Panc1 (cell line): Measurements from ENCODE around the gene ITGAL. TPM values are rescaled to one million over a fixed set of nuclear protein-coding genes. Genes with fewer than 3 reads are reported as not detected.

Experiments used
- ATAC-seq: fragments of 200-7000 bp; cut with Tn5 transposase; 2 replicates; pipeline ENCODE4 v1.9.1; 2020; ENCODE audit warnings: mild to moderate bottlenecking, moderate library complexity
- BruUV-seq: library from RNA; stranded (reverse); fragments of 400-500 nt; replicated peaks from 2 replicates; lab custom pipeline; 2021; lab: Mats Ljungman, UMichigan
- CTCF ChIA-PET: fragments of 300-600 bp; sonication (Branson Sonifier 250); formaldehyde crosslinking; loops from one replicate; lab custom pipeline; 2022; ENCODE audit warnings: antibody characterized with exemption; lab: Charles Lee
- POLR2A ChIA-PET: fragments of 300-600 bp; sonication (Branson Sonifier 250); formaldehyde crosslinking; loops from one replicate; lab custom pipeline; 2022; ENCODE audit warnings: antibody characterized with exemption; lab: Charles Lee
- DNase-seq: peaks from one replicate; pipeline ENCODE4 v3.0.0-alpha.2; 2010; ENCODE audit warnings: low read depth, low spot score
- H3K27ac ChIP-seq: 2 replicates; pipeline ENCODE4 v1.5.1; 2011; ENCODE audit warnings: mild to moderate bottlenecking, low read length, inconsistent platforms
- H3K27me3 ChIP-seq: fragments of 200-500 bp; sonication (Bioruptor generic); 2 replicates; pipeline ENCODE4 v1.6.0; 2014; ENCODE audit warnings: low read length, inconsistent platforms; ENCODE audit not compliant: control insufficient read depth, insufficient read depth
- H3K36me3 ChIP-seq: fragments of 200-500 bp; sonication (Bioruptor generic); 2 replicates; pipeline ENCODE4 v1.5.1; 2014; ENCODE audit warnings: inconsistent platforms, mild to moderate bottlenecking, low read length, moderate library complexity; ENCODE audit not compliant: control insufficient read depth, insufficient read depth
- H3K4me1 ChIP-seq: 2 replicates; pipeline ENCODE4 v1.5.1; 2011; ENCODE audit warnings: inconsistent platforms, mild to moderate bottlenecking, low read length, moderate library complexity; ENCODE audit not compliant: control insufficient read depth, insufficient read depth
- H3K4me3 ChIP-seq, 2 experiments: 2 replicates each; pipeline ENCODE4 v1.5.1; 2011 to 2012; ENCODE audit warnings: low read depth in 2 of 2, low read length in 2 of 2, mild to moderate bottlenecking in 2 of 2, inconsistent platforms in 1 of 2, moderate library complexity in 1 of 2
- H3K9me3 ChIP-seq: fragments of 200-500 bp; sonication (Bioruptor generic); 2 replicates; pipeline ENCODE4 v1.5.1; 2014; ENCODE audit warnings: low read depth, mild to moderate bottlenecking, inconsistent platforms, low read length, moderate library complexity; ENCODE audit not compliant: control insufficient read depth, insufficient read depth
- POLR2AphosphoS5 ChIP-seq: IDR thresholded peaks from 2 replicates; pipeline ENCODE4 v1.6.1; 2012; ENCODE audit warnings: mild to moderate bottlenecking, low read depth, low read length, moderate library complexity
- REST ChIP-seq, 2 experiments: IDR thresholded peaks; 2 replicates each; pipeline ENCODE4 v1.6.1; 2011 to 2012; ENCODE audit warnings: low read depth in 2 of 2, control low read depth in 1 of 2, low read length in 1 of 2, mild to moderate bottlenecking in 1 of 2, moderate library complexity in 1 of 2; ENCODE audit not compliant: insufficient read depth in 1 of 2
- SIN3A ChIP-seq: IDR thresholded peaks from 2 replicates; pipeline ENCODE4 v1.6.1; 2012; ENCODE audit warnings: low read depth, mild to moderate bottlenecking, low read length, moderate library complexity, borderline replicate concordance; ENCODE audit not compliant: insufficient read depth
- TCF7L2 ChIP-seq: IDR thresholded peaks from 2 replicates; pipeline ENCODE4 v1.6.1; 2011; ENCODE audit warnings: mild to moderate bottlenecking, low read depth, low read length, inconsistent platforms
- in situ Hi-C: cut with HindIII; loops from 2 replicates; pipeline ENCODE4 v1.10.0; 2016; ENCODE audit warnings: low sequenced_read_pairs, low pct_unique_long_range_greater_than_20kb
- intact Hi-C: fragments of 100-400 bp; cut with micrococcal nuclease; formaldehyde crosslinking; loops from one replicate; pipeline ENCODE4 v1.10.0; 2022; ENCODE audit not compliant: unreplicated experiment
- total RNA-seq: library from RNA; stranded (reverse); gene quantifications from one replicate; pipeline ENCODE4 v1.2.1, GENCODE V29; 2021; ENCODE audit not compliant: unreplicated experiment
- TF ChIP-seq, protein P1 (sequence below): fragments of 450-650 bp; IDR thresholded peaks from 2 replicates; pipeline ENCODE4 v1.5.1; 2017; ENCODE audit warnings: mild to moderate bottlenecking

Gene ITGAL
- total RNA-seq, 1 experiment from 2014 or later: 0.54 TPM

GRCh38 chr16:30533748-30534367 lies 61.3 kb downstream of the ITGAL start:
- in situ Hi-C loops (no loop called here), intact Hi-C loops (no loop called here)
- Histone ChIP-seq H3K36me3 (no peaks in the 10 kb centered on the region), H3K27ac (peak overlapping the region; percentile 99), H3K4me3 (peak overlapping the region; percentile 58 to 67), H3K27me3 (no peaks in the 10 kb centered on the region), H3K9me3 (no peaks in the 10 kb centered on the region), H3K4me1 (peaks cover 15% of the 10 kb centered on the region)
- DNase-seq: no peak
- BruUV-seq: no TSS peak
- TF ChIP-seq POLR2AphosphoS5 (no peak), TCF7L2 (no peak), SIN3A (no peak), REST (IDR thresholded peaks at IDR 0.05; ENCODE audit: insufficient read depth in 1 of 2, low read depth in 2 of 2, low read length in 1 of 2) (no peak)
- TF ChIP-seq, protein P1, sequence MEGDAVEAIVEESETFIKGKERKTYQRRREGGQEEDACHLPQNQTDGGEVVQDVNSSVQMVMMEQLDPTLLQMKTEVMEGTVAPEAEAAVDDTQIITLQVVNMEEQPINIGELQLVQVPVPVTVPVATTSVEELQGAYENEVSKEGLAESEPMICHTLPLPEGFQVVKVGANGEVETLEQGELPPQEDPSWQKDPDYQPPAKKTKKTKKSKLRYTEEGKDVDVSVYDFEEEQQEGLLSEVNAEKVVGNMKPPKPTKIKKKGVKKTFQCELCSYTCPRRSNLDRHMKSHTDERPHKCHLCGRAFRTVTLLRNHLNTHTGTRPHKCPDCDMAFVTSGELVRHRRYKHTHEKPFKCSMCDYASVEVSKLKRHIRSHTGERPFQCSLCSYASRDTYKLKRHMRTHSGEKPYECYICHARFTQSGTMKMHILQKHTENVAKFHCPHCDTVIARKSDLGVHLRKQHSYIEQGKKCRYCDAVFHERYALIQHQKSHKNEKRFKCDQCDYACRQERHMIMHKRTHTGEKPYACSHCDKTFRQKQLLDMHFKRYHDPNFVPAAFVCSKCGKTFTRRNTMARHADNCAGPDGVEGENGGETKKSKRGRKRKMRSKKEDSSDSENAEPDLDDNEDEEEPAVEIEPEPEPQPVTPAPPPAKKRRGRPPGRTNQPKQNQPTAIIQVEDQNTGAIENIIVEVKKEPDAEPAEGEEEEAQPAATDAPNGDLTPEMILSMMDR: no peak
- ChIA-PET CTCF (no interaction called here), POLR2A (no interaction called here)
- peak; percentile 58 for ATAC-seq

GRCh38 chr16:30534368-30535105 lies 62.0 kb downstream of the ITGAL start, which contains the start of gene ZNF747:
ZNF747 (minus strand) TSS chr16:30534858; CDS start chr16:30534679, 179 bp downstream.
- intact Hi-C loops: no loop called here
- ChIA-PET CTCF (interaction anchor here (1.6 kb wide), 1 partner anchor 104 kb away, joined by 5 read pairs; the partner anchor contains the start of gene DCTPP1), POLR2A (no interaction called here)
- Histone ChIP-seq H3K27ac (peak within 1 kb of the TSS; percentile 99), H3K4me1 (peaks cover 15% of the 10 kb centered on the region), H3K9me3 (no peaks in the 10 kb centered on the region), H3K4me3 (peak within 1 kb of the TSS; percentile 58 to 67), H3K27me3 (no peaks in the 10 kb centered on the region), H3K36me3 (no peaks in the 10 kb centered on the region)
- TF ChIP-seq POLR2AphosphoS5: peak; percentile 90
- TF ChIP-seq, protein P1: no peak; the same call in 1 of the 2 replicates
- peak; percentile 92 for TF ChIP-seq TCF7L2
- TF ChIP-seq SIN3A: peak; percentile 72; the same call in 1 of the 2 replicates
- no peak for TF ChIP-seq REST (IDR thresholded peaks at IDR 0.05; ENCODE audit: insufficient read depth in 1 of 2, low read depth in 2 of 2, low read length in 1 of 2)
- DNase-seq (no peak), ATAC-seq (peak; percentile 91)
- in situ Hi-C loops: no loop called here
- TSS peak; percentile 79 for BruUV-seq
